ENCODE measurements around the gene CELF2. TPM values are rescaled to one million over a fixed set of nuclear protein-coding genes. Genes with fewer than 3 reads are reported as not detected.

Gene CELF2
- total RNA-seq, 1 experiment from 2014 or later = not detected

DNA sequence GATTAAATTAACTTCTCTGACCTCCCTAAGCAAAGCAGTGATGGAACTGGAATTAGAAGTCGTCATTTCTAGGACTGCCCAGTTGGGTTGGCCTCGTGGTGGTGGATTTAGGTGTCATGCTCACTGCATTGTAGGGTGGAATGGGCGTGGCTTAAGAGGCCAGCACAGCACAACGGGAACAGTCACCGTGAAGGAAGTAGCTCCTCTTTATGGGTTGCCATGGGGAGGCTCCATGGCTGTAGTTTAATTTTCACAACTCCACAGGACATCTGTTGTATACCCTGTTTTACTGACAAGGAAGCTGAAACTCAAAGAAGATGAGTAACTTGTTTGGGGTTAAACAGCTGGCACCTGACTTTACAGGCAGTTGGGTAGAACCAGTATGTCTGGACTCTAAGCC is 208.3 kb downstream of the CELF2 start:
- no peaks in the 10 kb centered on the region for H3K4me1 Mint-ChIP-seq (ENCODE audit: low read depth, unreplicated experiment)
- CTCF ChIA-PET = no interaction called here
- no peak overlapping the region for H3K4me3 Mint-ChIP-seq (ENCODE audit: low read depth, unreplicated experiment)
- no TSS peak for BruUV-seq (replicated peaks)
- intact Hi-C loops (cut with micrococcal nuclease; ENCODE audit: unreplicated experiment) = no loop called here
- H3K27ac Mint-ChIP-seq (ENCODE audit: unreplicated experiment) = no peak overlapping the region
- H3K9me3 Mint-ChIP-seq (ENCODE audit: low read depth, unreplicated experiment) = peaks cover 3% of the 10 kb centered on the region
- peaks cover 38% of the 10 kb centered on the region for H3K27me3 Mint-ChIP-seq (ENCODE audit: unreplicated experiment)
- TF ChIP-seq CTCF (IDR thresholded peaks at IDR 0.05; ENCODE audit: unreplicated experiment) = no peak
- DNase-seq = no peak
- no peaks in the 10 kb centered on the region for H3K36me3 Mint-ChIP-seq (ENCODE audit: insufficient read depth, unreplicated experiment)

- CTCF ChIA-PET = no interaction called here
These were observed 209.4 kb downstream of the CELF2 start for GRCh38 chr10:11227103-11227502.

DNA sequence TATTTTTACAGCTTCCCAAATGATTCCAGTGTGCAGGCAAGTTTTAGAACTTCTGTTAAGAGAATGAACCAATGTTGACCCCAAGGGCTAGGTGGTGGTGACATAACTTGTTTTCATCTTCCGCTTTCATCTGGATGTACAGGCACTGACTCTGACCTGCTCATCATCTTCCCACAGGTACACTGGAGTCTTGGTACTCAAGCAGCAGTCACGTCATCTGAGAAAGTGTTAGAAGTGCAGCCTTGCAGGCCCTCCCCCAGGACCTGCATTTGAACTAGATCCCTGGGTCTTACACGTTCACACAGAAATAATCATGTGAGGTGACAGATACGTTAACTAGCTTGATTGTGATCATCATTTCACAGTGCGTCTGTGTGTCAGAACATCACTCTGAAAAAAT is 212.2 kb downstream of the CELF2 start:
- no peak for DNase-seq
- H3K36me3 Mint-ChIP-seq (ENCODE audit: insufficient read depth, unreplicated experiment) = no peaks in the 10 kb centered on the region
- CTCF ChIA-PET = no interaction called here
- intact Hi-C loops (cut with micrococcal nuclease; ENCODE audit: unreplicated experiment) = no loop called here
- no peaks in the 10 kb centered on the region for H3K4me1 Mint-ChIP-seq (ENCODE audit: low read depth, unreplicated experiment)
- BruUV-seq (replicated peaks) = no TSS peak
- H3K27me3 Mint-ChIP-seq (ENCODE audit: unreplicated experiment) = peaks cover 37% of the 10 kb centered on the region
- no peaks in the 10 kb centered on the region for H3K9me3 Mint-ChIP-seq (ENCODE audit: low read depth, unreplicated experiment)
- H3K4me3 Mint-ChIP-seq (ENCODE audit: low read depth, unreplicated experiment) = no peak overlapping the region
- H3K27ac Mint-ChIP-seq (ENCODE audit: unreplicated experiment) = no peak overlapping the region
- no peak for TF ChIP-seq CTCF (IDR thresholded peaks at IDR 0.05; ENCODE audit: unreplicated experiment)

More at GRCh38 chr10:11227103-11227502, 209.4 kb downstream of the CELF2 start:
- Mint-ChIP-seq H3K4me1 (ENCODE audit: low read depth, unreplicated experiment) (no peaks in the 10 kb centered on the region), H3K36me3 (ENCODE audit: insufficient read depth, unreplicated experiment) (no peaks in the 10 kb centered on the region), H3K27me3 (ENCODE audit: unreplicated experiment) (peaks cover 40% of the 10 kb centered on the region), H3K9me3 (ENCODE audit: low read depth, unreplicated experiment) (peaks cover 3% of the 10 kb centered on the region), H3K4me3 (ENCODE audit: low read depth, unreplicated experiment) (no peak overlapping the region), H3K27ac (ENCODE audit: unreplicated experiment) (no peak overlapping the region)
- no peak for DNase-seq
- intact Hi-C loops (cut with micrococcal nuclease; ENCODE audit: unreplicated experiment) = no loop called here
- no peak for TF ChIP-seq CTCF (IDR thresholded peaks at IDR 0.05; ENCODE audit: unreplicated experiment)
- no TSS peak for BruUV-seq (replicated peaks)

DNA sequence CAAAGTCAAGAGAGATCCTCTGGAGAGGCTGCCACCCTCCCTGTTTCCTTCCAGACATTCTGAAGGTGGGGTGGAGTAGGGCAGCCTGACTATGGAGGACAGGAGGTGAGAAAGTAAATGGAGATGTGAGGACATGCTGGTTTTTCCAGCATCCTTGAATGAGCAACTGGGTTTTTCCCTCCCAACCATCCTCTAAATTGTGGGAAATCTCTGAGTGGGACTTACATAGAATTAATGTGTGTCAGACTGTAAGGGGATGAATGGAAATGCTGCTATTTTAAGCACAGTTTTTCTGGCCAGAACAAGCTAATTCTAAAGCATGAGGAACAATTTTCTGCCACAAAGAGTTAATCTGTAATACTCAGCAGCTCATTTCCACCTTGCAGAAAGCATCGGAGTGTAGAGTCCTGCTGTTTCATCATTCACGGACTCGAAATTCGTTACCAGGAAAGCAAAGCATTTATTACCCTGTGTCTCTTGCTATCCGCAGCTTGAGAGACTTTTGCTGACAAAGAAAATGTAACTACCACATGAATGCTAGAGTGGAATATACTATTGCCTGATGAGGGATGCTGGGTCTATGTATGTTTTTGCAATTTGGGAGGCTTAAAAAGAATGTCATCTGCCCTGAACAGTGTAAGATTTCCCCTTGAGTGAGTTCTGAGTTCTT is 213.0 kb downstream of the CELF2 start:
- H3K4me3 Mint-ChIP-seq (ENCODE audit: low read depth, unreplicated experiment) = no peak overlapping the region
- H3K9me3 Mint-ChIP-seq (ENCODE audit: low read depth, unreplicated experiment) = no peaks in the 10 kb centered on the region
- no peaks in the 10 kb centered on the region for H3K36me3 Mint-ChIP-seq (ENCODE audit: insufficient read depth, unreplicated experiment)
- no peak for TF ChIP-seq CTCF (IDR thresholded peaks at IDR 0.05; ENCODE audit: unreplicated experiment)
- no peak for DNase-seq
- intact Hi-C loops (cut with micrococcal nuclease; ENCODE audit: unreplicated experiment) = no loop called here
- H3K4me1 Mint-ChIP-seq (ENCODE audit: low read depth, unreplicated experiment) = no peaks in the 10 kb centered on the region
- CTCF ChIA-PET = interaction anchor here (0.7 kb wide), 1 partner anchor 182 kb away, joined by 4 read pairs; no protein-coding TSS in a partner anchor
- H3K27me3 Mint-ChIP-seq (ENCODE audit: unreplicated experiment) = peaks cover 37% of the 10 kb centered on the region
- no peak overlapping the region for H3K27ac Mint-ChIP-seq (ENCODE audit: unreplicated experiment)
- no TSS peak for BruUV-seq (replicated peaks)
